HG03025 (cell line): Measurements from ENCODE around the gene SLC36A4.
"Not testable (repeated sequence)": the region's sequence is repeated elsewhere in the genome, so short reads cannot be mapped to it uniquely, and the experiment has no call there.

Experiments
- ATAC-seq: cut with Tn5 transposase; IDR thresholded peaks from one replicate; pipeline ENCODE4 v1.9.1; 2021; ENCODE audit warnings: mild to moderate bottlenecking, moderate library complexity; ENCODE audit not compliant: unreplicated experiment, low FRiP score

SLC36A4 gene

DNA sequence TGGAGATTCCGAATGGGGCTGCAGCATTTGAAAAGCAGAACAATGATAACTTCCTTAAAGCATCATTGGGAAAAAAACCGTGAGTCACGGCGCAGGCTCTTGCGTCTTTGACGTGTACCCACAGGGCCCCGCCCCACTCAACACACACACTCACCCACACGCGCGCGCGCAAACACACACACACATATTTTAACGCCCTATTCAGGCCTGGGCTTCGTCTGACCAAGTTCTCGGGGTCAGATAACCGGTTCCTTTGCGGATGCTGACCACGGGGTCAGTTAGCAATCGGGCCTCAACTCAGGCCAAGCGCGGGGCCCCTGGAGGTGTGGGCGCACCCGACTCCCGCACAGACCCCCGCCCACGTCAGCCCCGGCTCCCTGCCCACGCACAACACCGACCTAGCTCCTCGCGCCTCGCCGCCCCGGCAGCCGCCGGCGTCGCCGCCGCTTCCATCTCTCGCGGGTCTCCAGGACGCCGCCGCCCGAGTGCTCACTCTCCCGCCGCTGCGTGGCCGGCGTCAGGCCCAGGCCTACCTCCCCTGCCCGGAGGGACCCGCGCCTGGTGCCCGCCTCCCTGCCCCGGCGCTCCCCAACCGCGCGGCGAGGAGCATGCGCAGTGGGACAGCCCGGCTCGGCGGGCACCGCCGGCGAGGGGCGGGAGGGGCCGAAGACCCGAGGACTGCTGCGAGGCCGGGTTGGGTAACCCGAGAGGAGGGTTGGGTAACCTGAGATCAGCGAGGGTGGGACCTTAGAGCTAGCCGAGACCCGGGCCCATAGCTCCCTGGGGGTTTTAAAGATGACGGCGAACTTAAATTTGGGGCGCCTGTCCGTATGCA is at the start of gene SLC36A4:
TSS of gene SLC36A4 (minus strand) at position 612 of the 835 bp plus-strand sequence. CDS start at position 453, 159 bp downstream.
- ATAC-seq: peak; percentile 94

DNA sequence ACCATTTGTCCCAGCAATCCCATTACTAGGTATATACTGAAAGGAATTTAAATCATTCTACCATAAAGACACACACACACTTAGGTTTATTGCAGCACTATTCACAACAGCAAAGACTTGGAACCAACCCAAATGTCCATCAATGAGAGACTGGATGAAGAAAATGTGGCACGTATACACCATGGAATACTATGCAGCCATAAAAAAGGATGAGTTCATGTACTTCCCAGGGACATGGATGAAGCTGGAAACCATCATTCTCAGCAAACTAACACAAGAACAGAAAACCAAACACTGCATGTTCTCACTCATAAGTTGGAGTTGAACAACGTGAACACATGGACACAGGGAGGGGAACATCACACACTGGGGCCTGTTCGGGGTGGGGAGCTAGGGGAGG is 49.0 kb upstream of the SLC36A4 start:
- not testable (repeated sequence) for ATAC-seq

DNA sequence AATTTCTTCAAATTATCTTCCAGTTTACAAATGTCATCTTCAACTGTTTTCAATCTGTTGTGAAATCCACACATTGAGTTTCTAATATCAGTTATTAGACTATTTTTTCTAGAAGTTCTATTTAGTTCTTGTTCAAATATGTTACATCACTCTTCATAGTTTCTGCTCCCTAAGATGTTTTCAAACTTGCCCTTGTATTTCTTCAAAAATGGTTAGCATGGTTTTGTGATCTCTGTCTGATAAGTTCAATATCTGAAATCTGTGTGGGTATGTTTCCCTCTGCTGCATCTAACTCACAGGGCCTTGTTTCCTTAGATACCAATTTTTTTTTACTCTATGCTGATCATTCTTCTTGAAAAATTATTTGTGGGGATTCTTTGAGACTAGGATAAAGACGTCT is 46.2 kb upstream of the SLC36A4 start:
- no peak for ATAC-seq

DNA sequence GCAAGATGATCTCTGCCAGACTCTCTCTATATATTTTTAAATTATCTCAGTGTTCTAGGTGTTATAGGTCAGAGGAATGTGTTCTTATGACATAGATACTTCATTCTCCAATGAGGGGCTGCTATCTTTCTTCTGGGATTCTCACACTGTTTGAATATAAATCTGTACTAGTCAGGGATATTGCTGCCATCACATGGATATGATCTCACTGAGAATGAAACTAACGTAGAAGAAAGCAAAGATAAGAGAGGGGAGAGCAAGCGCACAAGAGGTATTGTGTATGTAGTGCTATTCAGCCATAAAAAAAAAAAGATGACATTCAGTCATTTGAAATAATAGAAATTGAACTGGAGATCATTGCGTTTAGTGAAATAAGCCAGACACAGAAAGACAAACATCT is 42.2 kb upstream of the SLC36A4 start:
- ATAC-seq: no peak

DNA sequence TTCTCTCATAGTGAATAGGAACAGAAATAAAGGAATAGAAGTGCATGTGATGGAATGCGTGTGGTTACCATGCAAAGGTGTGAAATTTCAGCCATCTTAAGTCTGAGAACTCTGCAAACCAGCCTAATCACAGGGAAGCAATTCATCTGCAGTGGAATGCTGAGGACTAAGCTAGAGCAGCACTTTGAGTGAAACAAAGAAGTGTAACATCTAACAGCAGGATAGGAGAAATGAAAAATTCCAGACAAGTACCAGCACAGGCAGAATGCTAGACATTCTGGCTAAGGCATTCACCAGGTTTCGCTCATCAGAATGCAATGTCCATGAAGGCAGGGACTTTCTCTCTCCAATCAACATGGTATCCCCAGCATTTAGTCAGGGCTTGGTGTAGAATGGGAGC is 41.2 kb upstream of the SLC36A4 start:
- no peak for ATAC-seq

DNA sequence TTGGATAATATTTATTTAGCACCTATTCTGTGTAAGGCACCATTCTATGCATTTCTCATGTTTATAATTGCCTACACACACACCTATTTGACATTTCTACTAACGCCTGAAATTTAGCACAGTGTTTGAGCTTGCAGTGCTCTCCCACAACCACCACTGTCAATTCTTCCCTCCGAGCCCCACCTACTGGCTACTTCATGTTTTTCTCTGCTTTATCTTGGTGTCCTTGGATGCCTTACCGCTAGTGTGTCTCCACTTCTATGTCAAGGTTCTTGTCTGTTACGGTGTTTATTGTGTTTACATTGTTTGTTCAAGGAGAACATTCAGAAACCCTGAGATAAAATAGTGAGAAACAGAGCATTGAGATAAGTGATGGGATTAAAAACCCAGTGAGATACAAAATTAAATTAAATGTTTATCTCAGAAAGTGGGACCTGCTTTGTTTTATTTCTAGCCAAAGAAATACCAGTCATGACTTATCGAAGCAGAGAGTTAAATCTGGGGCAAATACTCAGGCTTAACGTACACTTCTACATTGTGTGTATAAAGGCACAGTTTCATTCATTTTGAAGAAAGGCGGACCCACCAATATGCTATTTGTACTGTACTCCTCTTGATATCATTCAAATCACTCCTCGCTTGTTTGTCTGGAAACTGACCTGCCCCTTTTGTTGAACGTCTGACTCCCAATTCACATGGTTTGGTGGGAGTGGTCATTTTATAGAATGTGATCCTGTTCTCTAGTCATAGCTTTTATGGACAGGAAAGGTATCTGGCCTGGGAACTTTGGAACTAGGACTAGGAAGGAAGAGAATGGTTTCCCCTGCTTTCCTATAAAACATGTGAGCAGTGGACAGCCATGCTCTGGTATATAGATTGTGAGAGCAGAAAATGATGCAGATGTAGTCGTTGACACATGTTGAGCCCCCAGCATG is 39.2 kb upstream of the SLC36A4 start:
- peak; percentile 46 for ATAC-seq

DNA sequence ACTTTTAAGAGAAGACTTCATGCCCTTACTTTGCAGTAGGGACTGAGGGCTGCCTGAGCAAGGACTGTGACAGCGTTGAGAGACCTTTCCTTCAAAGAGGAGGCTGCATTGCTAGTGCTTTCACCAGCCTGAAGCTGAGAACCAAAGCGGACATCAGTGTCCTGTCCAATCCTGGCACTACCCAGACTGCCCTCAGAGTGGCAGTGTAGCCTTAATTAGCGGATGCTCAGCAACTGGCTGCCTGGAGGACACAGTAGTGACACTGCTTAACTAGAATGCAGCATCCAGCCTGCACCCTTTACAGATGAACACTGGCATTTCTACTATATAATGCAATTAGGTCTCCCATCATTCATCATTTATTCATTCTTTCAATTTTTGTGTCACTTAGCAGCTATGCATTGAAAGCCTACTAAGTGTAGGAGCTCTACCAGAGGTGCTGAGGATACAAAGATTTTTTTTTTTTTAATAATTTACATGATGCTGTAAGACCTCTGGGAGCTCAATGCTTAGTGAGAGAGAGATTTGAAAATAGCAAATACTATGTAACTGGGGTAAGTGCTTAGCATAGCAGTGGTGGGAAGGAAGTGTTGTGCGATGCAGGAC is 36.9 kb upstream of the SLC36A4 start:
- ATAC-seq: peak; percentile 98

DNA sequence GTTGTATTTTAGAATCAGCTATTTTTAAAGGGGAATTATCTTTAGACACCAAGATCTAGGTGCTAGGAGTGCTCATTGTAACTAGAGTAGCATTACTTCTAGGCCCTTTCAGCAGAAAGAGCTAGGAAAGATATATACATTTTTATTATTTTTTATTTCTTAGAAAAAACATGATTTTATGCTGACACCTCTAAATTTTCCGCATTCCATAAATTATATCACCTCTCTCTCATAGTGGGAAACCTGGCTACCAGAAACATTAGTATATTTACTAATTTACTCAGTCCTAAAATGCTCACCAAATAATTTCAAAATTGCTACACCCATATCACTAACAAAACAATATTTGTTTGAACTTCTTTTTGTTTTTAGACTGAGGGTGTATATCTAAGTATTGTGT is 32.1 kb upstream of the SLC36A4 start:
- no peak for ATAC-seq

DNA sequence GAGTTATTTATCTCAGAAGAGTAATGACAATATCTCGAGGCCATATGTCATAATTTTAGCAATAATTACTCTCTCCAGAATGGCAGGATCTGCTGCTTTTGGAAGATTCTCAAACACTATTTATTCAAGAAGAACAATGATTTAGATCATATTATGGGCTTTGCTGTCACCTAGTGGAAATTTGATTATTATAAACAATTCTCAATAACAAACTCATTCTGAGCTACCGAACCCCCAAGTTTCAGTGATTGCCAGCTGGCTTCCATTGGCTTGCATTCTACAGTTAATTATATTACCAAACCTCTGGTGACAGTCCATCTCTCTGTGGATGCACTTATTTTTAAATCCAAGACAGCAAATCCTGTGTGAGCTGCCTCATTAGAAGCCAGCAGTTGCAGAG is 27.9 kb upstream of the SLC36A4 start:
- ATAC-seq: no peak

DNA sequence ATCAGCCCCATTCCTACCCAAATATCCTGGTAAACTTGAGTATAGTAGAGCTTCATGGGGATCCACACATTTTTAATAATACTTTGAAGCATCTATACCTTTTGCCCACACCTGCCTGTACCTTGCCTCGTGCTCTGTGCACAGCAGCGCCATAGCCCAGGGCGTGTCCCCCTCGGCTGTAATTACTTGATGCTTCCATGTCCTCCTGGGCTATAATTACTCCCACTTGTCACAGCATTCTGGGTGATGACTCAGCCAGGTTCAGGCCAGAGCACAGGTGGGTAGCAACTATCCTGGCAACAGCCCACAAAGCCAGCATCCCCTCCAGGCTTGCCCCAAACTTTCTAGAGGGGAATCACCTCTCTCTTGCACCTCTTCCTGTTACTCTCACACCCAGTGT is 23.7 kb upstream of the SLC36A4 start:
- no peak for ATAC-seq

DNA sequence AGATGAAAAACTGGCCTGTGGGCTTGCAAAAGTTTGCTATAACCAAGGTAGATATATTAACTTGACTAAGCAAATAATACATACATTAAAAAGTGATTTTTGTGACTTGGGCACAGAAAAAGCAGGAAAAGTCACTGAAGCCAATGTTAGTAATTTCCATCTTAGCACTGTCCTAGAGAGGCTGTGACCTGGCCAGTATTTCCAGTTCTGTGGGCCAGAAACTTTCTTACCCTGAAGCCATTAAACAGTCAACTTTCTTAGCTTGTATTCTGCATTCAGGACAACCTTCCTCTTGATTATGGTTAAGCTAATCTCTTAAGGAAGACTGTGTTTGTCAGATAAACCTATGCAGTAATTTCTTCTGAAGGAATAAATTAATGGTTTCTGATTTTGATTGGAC is 22.3 kb upstream of the SLC36A4 start:
- no peak for ATAC-seq

DNA sequence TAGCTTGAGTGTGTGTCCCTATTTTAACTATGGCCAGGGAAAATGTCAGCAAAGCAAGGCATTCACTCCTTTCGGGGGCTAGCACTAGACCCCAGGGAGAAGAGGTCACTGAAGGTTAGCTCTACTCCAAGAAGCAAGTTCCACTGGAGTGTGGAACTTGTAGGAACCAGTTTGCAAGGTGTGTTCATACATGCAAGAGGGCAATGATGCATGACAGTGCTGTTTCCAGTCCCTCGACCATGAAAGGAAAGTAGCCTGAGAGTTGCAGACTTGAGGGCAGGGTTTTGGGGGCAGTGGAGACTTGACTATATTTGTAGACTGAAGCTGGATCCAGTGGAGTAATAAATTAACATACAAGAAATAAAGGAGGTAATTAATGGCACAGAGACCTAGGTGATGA is 21.6 kb upstream of the SLC36A4 start:
- ATAC-seq: no peak

DNA sequence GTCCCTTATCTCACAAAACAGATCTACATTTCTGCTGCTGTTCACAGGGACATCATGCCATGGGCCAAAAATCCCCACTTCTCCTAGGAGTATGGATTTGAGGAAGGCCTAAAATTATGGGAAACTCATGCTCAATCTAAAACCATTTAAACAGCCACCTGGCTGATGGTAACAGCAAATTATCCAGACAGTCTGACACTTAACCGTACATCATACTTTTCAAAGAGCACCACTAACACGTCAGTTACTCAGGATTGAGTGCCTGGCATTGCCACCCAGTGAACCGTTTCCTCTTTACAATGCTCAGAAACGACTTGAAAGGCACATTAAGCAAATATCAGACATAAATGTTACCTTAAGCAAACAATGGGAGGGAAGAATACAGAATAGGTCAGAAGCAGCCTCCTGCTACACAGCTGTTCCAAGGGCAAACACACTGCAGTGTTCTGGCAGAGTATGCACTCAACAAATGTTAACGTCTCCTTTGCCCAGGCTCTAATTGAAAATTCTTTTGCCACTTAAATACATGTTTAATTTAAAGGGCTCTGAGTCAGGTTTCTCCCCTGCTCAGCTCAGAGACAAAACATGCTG is 18.8 kb upstream of the SLC36A4 start:
- ATAC-seq: no peak

DNA sequence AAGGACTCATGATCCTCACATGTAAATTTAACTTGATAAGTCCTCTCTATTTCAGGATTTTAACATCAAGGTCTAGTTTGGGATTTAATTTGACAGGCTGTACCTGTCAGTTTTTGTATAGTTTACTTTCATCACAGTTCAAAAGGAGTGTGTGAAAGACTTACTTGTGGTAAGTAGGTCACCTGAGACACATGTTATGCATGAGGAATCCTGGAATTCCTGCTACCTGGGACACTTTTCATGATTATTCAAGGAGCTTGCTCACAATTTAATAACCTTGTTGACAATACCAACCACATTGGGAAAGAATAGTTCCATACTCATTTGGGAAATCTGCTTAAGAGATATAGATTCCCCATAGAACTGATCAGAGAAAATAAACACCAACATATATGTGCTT is 15.8 kb upstream of the SLC36A4 start:
- no peak for ATAC-seq

DNA sequence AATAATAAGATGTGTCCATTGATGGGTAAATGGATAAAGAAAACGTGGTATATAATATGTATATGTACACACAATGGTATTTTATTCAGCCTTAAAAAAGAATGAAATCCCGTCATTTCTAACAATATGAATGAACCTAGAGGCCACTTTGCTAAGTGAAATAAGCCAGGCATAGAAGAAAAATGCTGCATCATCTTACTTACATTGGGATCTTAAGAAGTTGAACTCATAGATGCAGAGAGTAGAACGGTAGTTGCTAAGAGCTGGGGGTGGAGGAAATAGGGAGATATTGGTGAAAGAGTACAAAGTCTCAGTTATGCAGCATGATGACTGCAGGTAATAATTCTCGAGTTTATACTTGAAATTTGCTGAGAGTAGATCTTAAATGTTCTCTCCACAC is 14.3 kb upstream of the SLC36A4 start:
- no peak for ATAC-seq

DNA sequence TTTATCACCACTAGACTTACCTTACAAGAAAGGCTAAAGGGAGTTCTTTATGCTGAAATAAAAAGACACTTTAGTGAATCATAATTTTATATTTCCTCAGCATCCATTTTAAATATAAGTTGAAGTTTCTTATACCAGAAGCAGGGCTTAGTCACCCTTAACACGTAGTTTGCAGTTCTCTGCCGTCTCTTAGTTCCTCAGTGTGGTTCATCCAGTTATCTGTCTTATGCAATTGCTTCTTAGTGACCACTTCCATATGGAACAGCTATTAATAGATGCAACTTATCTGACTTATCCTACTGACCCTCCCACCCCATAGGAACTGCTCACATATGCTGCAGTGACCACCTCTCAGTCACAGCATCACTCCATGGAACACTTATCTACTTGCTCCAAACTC is 11.7 kb upstream of the SLC36A4 start:
- ATAC-seq: no peak

DNA sequence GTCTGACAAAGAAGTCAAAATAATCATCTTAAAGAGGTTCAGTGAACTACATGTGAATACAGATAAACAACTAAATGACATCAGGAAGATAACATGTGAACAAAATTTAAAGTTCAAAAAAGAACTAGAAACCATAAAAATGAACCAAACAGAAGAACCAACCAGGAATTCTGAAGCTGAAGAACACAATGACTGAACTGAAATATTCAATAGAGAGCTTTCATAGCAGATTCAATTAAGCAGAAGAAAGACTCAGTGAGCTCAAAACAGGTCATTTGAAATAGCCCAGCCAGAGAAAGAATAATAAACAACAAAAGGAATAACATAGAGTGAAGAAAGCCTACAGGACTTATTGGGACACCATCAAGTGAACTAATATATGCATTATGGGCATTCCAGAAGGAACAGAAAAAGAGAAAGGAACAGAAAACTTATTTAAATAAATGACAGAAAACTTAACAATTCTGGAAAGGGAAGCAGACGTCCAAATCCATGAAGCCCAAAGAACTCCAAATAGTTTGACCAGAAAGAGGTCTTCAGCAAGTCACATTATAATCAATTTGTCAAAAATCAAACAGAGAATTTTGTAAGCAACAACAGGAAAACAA is 11.0 kb upstream of the SLC36A4 start:
- no peak for ATAC-seq

DNA sequence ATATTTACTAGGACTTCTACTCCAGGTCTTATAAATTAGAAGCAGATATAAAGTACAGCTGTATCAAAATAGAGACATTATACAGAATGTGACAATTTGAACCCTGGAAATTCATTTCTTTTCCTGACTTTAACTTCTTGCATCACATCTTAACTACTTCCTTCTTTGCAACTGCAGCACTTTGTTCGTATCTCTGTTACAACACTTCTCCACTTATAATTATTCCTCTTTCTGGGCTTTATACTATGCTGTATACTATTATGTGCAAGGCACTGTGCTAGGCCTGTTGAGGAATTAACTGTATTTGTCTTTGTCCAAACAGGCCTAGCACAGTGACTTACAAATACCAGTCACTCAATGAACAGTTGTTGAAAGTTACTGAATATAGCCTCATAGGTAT is 1.8 kb upstream of the SLC36A4 start:
- no peak for ATAC-seq

DNA sequence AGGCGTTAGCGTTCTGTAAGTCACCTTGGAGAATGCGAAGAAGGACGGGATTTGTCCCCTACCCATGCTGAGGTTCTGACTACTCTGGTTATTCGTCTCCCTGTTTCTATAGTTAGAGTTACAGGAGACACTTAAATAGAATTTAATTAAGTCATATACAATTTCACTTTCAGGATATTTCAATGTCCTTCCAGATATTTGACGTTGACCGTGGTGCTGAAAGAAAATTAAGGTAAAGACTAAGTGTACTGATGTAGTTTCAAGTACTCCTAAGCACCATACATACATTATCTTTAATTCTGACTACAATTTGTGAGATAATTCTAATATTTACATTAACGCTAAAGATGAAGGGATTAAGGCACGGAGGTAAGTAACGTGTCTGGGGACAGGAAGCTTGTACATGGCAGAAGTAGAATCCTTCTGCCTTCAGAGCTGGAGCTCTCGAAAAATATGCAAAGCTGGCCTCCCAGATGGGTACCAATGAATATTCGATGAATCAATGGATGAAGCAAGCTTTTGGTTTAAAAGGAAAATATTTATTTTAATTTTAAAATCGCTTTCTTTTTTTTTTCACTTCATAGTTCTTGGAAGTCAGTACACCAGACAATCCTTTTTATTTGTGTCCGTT is 539 bp upstream of the SLC36A4 start:
- ATAC-seq: no peak

DNA sequence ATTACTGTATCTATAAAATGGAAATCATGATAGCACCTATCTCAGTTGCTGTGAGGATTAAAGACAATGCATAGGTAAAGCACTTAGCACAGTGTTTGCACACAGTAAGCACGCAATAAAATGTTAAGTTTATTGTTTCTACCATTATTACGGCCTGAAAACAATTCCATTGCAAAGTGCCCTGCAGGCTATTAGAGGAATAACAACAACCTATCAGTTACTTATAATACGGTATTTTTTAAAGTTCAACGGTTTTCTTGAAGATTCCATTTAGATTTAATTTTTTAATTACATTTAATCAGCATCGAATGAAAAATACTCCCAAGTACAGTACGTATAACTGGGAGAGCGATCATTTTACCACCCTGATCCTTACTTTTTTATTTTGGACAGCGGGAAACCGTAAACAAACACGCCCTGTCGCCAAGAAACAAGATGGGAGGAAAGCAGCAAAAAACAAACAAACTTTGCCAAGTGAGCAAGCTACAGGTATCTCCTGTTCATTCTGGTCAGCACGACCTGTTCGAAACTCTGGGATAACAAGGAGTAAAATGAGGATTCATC is 893 bp downstream of the SLC36A4 start:
- ATAC-seq: peak; percentile 2
